Measurements from ENCODE around the gene MAPKBP1.

The MAPKBP1 gene

GRCh38 chr15:41870689-41871081, 96.4 kb downstream of the MAPKBP1 start:
- DNase-seq, result peak; percentile 82

DNA sequence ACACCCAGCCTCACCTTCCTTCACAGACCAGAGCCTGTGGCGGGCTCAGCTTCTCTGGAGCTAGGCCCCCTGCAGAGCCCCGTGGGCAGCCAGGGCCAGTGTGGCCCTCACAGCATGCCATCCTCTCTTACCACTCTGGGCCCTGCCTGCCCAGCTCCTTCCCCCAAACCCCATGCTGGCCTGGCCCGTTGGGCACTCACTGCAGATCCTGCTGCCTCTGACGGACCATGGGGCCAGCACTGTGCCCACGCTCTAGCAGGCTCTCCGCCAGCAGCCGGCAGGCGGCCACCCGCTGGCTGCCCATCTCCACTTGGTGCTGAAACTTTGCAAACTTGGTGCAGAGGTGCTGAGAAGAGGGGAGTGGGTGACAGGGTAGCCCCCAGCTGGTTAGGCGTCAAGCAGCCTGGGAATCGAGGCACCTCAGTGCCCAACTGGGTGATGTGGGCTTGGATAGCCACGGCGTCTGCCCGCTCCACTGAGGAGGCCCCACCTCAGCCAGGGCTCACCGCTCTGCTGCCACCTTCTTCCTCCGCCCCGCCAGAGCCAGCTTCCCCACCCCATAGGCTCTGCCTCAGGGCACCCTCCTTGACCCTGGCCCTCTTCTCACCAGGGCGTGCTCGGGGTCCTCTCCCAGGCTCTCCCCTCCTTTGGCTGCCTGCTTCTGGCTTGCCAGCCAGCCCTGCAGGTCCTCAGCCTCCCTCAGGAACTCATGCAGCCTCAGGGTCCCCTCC, 97.1 kb downstream of the MAPKBP1 start:
- no peak for DNase-seq

DNA sequence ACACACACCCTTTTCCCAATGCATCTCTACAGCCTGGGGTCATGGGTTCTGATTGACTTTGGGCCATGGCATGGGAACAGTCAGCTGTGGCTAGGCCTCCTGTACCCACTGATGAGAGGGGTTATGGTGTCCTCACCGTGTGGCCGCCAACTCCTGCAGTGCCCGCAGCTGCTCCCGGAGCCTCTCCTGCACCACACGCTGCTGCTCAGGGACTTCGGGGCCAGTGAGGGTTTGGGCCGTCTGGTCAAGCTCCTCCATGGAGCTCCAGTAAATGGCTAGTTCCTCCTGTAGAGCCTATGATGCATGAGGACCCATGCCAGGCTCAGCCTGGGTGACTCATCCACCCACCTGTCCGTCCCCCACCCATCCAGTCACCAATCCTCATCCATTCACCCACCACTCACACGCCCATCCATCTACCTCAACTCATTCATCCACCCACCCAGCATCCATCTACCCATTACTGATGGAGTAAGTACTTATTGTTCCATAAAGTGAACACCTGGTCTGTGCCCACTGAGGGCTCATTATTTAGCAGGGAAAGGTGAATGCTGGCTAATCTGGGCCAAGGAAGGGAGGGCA, 98.0 kb downstream of the MAPKBP1 start:
- no peak for DNase-seq

DNA sequence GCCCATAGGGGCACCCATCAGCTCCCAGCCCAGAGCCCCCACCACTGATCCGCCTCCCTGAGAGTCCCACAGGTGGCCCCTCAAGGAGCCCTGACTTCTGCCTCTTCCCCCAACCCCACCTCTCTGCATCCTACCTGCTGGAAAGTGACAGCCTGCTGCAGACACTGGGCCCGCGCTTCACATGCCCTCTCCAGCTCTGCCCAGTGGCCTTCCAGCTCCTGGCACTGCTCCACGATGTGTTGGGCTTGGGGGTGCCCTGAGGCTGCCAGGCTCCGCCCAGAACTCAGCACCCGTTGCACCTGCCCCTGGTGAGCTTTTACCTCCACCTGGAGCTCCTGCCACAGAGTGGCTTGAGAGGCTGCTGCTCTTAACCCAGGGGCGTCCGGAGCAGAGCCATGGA, 99.4 kb downstream of the MAPKBP1 start:
- no peak for DNase-seq

- DNase-seq, result no peak
Measured at GRCh38 chr15:41874736-41875135, 100.5 kb downstream of the MAPKBP1 start.

- DNase-seq, result no peak
Measured at GRCh38 chr15:41876007-41876406, 101.7 kb downstream of the MAPKBP1 start.

- DNase-seq, result no peak
Measured at GRCh38 chr15:41876689-41877088, 102.4 kb downstream of the MAPKBP1 start.

All from activated effector memory CD4-positive, alpha-beta T cell treated with anti-CD3 and anti-CD28 coated beads, Interleukin-2, amount 50 U/mL, for 16 hours (primary cell).